GM18868 (cell line): Measurements from ENCODE around the gene FMNL1.

ENCODE experiments used
- ATAC-seq: cut with Tn5 transposase; IDR thresholded peaks from one replicate; pipeline ENCODE4 v1.9.1; 2021; ENCODE audit warnings: mild to moderate bottlenecking, moderate library complexity; ENCODE audit not compliant: unreplicated experiment

The FMNL1 gene

DNA sequence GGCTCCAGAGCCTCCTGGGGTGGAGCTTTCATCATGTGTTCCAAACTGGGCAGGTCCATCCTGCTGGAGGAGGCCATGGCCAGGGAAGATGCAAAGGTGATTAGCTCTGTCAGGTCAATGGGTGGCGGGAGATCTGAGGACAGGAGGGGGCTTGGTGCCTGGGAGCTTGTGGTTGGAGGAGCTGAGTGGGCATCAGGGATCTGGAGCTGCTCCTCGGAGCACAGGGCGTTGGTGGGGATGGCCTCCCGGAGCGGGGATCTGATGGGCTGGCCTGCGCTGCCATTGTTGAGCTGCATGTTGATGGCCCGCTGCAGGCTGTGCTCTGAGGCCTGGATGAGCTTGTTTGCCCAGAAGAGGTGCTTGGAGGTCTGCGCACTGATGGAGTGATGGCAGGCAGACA is 33.7 kb downstream of the FMNL1 start:
- no peak for ATAC-seq

- ATAC-seq: no peak
Observed at GRCh38 chr17:45256114-45256966, 34.7 kb downstream of the FMNL1 start.

GRCh38 chr17:45257115-45257514 is 35.4 kb downstream of the FMNL1 start:
- ATAC-seq: no peak

- ATAC-seq: no peak
Observed at GRCh38 chr17:45258981-45259380, 37.3 kb downstream of the FMNL1 start.

DNA sequence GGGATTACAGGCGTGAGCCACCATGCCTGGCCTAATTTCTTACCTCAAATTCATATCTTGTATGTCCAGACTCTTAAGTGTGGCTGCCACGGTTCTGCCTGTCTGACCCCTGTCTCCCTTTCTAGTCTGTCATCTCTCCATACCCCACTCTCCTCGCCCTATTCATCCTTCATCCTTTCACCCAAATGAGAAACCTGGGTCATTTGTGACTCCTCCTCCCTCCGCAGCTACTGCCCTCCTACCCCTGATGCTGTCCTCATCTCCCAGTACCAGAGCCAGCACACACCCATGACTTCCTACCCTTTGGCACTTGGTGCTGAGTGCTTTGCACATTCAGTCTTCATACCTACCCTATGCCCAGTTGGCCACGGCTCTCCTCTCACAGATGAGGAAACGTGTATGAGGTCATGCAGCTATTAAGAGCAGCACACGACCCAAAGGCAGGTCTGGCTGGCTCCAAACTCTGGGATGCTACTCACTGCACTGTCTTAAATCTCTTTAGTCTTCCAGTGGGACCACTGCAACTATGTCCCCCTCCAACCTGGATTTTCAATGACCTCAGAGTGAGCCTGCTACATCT is 38.6 kb downstream of the FMNL1 start:
- ATAC-seq: no peak

- ATAC-seq: no peak
Observed at GRCh38 chr17:45261577-45262515, 40.2 kb downstream of the FMNL1 start, which contains the start of gene SPATA32. SPATA32 (minus strand) TSS chr17:45262094; CDS start chr17:45262016, 78 bp downstream.

DNA sequence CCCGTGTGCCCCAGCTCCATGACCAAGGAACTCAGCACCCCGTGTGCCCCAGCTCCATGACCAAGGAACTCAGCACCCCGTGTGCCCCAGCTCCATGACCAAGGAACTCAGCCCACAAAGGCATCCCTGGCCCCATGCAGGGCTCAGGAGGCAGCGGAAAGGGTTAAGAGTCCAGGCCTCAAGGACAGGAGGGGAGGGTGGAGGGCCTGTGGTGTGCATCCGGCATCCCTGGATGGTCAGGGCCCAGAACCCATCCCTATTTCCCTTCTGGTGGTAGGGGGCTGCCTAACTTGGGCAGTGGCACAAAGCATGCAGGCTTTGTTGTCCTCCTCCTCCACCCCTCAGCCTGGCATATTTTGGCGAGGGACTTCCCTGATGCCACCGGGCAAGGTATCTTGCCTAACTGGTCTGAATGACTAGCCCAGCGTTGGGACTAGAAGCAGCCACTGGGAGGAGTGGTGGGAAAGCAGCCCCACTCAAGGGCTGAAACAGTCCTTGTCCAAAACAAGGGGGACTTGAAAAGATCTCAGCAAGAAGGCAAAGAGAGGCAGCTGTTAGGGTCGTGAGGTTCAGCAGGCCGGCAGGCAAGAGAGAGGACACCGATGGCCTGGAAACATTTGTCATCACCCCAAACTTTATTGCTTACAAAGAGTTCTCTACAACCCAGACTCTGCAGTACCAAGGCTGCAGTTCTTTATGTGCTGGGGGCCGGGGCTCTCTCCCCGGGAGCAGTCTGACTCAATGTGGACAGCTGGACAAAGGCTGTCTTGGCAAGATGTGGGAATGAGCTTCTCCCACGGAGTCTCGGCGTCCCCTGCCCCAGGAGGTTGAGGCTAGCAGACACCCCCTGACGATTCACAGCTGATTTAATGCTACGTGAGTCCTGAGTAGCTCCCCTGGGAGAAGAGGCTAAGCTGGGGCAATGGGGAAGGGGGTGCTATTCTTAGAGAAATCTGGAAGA is 41.1 kb downstream of the FMNL1 start:
- no peak for ATAC-seq

DNA sequence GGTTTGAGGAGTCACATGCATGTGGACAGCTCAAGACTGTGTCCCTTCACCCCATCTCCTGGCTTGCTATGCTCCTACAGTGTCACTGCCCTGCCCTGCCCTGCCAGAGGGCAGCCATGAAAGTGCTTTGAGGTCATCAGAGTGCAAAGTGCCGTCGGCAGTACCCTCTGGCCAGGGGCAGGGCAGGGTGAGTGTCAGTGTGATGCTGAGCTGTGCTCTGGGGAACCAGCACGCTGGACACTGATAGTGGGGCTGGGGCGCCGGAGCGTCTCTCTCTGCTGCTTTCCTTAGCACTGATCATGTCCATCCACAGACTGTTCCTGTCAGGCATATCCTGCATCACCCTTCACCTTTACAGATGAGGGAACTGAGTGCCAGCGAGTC is 41.8 kb downstream of the FMNL1 start:
- ATAC-seq: no peak

DNA sequence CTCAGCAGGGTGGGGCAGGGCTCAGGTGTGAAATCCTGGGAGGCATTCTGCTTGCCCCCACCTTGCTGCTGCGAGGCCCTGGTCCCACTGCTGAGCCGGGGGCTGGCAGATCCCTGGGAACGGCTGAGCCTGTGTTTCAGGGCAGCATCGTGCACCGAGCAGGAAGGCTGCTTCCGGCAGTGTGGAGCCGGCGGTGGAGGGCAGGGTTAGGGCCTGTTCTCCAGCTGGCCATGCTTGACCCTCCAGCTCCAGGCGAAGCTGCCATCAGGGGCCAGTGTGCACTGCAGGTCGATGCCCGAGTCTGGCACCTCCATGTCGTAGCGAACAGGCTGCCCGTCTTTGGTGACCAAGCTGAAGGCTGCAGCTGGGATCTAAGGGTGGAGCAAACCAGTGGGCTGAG is 42.7 kb downstream of the FMNL1 start:
- ATAC-seq: no peak

DNA sequence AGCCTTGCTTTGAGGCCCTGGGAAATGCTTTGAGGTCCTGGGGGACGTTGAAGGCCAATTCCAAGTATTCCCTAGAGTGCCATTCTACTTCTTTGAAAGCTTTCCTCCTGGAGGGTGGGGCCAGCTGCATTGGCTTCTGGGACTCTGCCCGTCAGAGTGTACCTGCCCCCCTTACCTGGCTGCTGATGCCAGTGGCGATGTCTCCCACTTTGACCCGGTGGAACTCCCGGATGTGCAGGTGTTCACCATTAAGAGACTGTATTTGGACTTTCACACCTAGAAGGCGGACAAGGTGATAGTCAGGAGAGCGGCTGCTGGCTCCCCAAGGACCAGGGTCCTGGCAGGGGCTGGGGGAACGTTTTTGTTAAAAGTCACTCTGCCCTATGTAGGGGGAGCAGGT is 43.3 kb downstream of the FMNL1 start:
- no peak for ATAC-seq

GRCh38 chr17:45265821-45266220 is 44.1 kb downstream of the FMNL1 start:
- no peak for ATAC-seq

DNA sequence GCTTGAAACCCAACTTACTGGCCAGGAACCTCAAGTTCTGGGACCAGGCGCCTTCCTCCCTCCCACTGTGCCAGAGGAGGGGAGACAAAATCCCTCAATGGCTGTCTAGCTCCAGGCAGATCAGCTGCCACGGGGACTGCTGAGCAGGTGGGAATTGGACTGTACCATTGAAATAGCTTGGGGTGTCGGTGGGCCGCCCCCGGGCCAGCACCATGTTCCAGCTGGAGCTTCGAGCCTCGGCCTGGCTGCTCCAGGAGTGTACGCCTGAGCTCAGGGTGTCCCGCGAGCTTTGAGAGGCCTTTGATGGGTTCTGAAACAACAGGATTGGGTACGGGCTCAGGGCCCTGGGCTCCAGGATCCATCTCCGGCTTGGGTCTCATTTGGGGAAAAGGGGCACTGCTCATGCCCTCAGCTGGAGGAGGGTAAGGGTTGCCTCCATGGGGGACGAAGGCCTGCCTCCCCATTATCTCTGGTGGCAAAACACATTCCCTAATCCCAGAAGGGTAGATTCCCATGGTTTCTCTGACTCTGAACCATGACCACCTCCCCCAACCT is 44.8 kb downstream of the FMNL1 start:
- ATAC-seq: no peak

DNA sequence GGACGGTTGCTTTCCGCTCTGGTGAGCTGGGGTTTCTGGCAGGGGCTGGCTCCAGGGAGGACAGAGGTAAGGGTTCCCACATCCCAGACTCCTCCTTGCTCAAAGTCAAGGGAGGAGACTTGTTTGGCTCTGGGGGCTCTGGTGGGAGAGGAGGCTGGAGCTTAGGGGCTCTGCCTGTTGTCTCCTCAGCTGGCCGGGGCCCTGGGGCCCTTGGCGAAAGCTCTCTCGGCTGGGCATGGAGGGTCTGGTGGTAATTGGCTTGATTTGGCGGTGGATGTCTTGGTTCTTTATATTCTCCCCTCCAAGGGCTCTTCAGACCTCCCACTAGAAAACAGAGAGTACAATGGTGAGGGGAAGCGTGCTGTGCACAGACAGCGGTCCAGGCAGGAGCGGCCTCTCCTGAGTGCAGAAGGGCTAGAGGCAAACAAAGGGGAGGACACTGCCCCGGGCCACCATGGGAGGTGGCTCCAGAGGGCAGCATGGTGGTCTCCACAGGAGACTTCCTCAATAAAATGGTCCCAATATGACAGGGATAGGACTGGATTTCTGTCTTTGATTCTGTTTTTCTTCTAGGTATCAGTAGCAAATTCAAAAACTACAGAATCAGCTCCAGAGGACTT is 45.9 kb downstream of the FMNL1 start:
- ATAC-seq: no peak

GRCh38 chr17:45269912-45270311 is 48.2 kb downstream of the FMNL1 start:
- no peak for ATAC-seq

DNA sequence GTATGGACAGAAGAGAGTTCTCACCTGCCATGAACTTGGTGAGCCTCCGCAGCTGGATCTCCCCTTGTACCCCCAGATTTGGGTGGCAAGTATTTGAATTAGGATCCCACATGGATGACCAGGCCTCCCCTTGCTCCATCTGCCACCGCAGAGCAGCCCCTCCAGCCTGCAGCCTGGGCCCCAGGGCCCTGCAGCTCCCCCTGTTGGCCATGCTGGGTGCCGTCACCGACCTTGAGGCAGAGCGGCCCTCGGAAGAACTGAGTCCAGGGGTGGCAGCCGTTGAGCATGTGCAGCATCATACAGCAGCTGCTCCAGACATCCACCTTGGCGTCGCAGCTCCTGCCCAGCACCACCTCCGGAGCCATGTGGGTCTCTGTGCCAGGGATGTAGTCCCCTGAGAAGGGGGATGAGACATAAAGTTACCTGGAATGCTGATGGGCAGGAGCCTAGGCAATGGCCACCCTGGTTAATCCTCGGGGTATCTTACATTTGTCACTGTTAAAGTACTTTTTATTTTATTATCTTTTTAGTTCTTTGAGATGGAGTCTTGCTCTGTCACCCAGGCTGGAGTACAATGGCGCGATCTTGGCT is 49.2 kb downstream of the FMNL1 start:
- no peak for ATAC-seq

GRCh38 chr17:45271603-45272002 is 49.9 kb downstream of the FMNL1 start:
- ATAC-seq: no peak

DNA sequence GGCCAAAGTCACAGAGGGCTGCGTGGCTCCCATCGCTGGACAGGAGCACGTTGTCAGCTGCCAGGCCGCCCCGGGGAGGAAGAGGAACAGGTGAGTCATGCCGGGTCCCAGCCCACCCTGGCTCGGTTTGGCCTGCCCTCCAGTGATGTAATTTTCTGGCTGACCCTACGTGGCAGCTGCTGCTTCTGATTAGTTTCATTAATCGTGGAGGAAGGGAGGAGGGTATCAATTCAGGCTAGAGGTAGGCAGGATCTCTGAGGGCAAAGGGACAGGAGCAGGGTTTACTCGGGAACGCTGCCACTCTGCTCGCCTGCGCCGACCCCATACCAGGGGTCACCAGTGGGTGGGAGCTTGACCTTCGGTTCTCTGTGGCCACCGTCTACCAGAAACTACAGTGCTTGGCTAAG is 51.9 kb downstream of the FMNL1 start:
- no peak for ATAC-seq

DNA sequence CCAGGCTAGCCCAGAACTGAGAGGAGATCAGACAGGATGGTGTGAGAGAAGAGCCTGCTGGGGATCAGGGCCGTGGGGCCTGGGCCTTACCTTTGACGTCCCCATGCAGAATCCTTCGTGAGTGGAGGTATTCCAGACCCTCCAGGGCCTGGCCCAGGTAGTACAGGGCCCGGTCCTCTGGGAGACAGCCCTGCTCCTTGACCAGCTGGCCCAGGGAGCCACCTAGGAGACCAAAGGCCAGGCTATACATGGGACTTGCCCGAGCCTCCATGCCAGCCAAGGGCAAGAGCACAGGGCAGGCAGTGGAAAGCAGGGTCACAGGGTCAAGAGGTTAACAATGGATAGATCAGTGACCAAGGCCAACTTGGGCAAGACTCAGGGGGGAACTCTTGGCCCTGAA is 52.3 kb downstream of the FMNL1 start:
- no peak for ATAC-seq

DNA sequence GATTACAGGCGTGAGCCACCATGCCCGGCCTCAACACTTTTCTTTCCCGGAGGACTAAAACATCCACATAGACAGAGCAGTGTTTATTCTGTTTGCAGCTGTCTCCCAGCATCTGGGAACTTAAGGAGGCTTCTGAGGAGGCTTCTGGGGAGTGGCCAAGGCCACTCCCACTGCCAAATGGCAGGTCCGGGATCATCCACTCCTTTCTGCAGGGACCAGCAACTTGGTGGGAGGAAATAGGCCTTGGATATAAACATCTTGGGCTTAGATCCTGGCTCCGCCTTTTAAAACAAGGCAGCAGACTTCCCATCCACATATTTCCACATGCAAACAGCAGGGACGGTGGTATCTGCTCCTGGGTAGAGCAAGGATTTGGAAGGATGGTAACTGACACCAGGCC is 54.3 kb downstream of the FMNL1 start:
- ATAC-seq: no peak
